ENCODE data around the gene OR51A4. TPM values are rescaled to one million over a fixed set of nuclear protein-coding genes. Genes with fewer than 3 reads are reported as not detected.
"Not testable (repeated sequence)": the region's sequence is repeated elsewhere in the genome, so short reads cannot be mapped to it uniquely, and the experiment has no call there.

OR51A4 gene
- total RNA-seq, 1 experiment from 2014 or later, result not detected

GRCh38 chr11:4960877-4961276 is 13.5 kb upstream of the OR51A4 start:
- no peak overlapping the region for H3K27ac Mint-ChIP-seq (ENCODE audit: low read depth, unreplicated experiment)
- no peak overlapping the region for H3K4me3 Mint-ChIP-seq (ENCODE audit: unreplicated experiment)
- H3K9me3 Mint-ChIP-seq (ENCODE audit: unreplicated experiment), result peaks cover 8% of the 10 kb centered on the region
- intact Hi-C loops (cut with micrococcal nuclease), result no loop called here
- ChIA-PET POLR2A (no interaction called here), CTCF (interaction anchor here (0.6 kb wide), 1 partner anchor 13 kb away, joined by 3 read pairs; no protein-coding TSS in a partner anchor)
- peak; percentile 3 for DNase-seq (ENCODE audit: unreplicated experiment)
- no peak for TF ChIP-seq CTCF (IDR thresholded peaks at IDR 0.05; ENCODE audit: unreplicated experiment)
- no peaks in the 10 kb centered on the region for H3K4me1 Mint-ChIP-seq (ENCODE audit: insufficient read depth, unreplicated experiment)
- H3K27me3 Mint-ChIP-seq (ENCODE audit: insufficient read depth, unreplicated experiment), result peaks cover 30% of the 10 kb centered on the region
- BruUV-seq (replicated peaks), result no TSS peak
- H3K36me3 Mint-ChIP-seq (ENCODE audit: insufficient read depth, unreplicated experiment), result no peaks in the 10 kb centered on the region

GRCh38 chr11:4957396-4957795 is 10.0 kb upstream of the OR51A4 start:
- intact Hi-C loops (cut with micrococcal nuclease), result no loop called here
- TF ChIP-seq CTCF (IDR thresholded peaks at IDR 0.05; ENCODE audit: unreplicated experiment), result no peak
- BruUV-seq (replicated peaks), result no TSS peak
- ChIA-PET CTCF (no interaction called here), POLR2A (no interaction called here)
- Mint-ChIP-seq H3K4me3 (ENCODE audit: unreplicated experiment) (no peak overlapping the region), H3K4me1 (ENCODE audit: insufficient read depth, unreplicated experiment) (no peaks in the 10 kb centered on the region), H3K27ac (ENCODE audit: low read depth, unreplicated experiment) (no peak overlapping the region), H3K27me3 (ENCODE audit: insufficient read depth, unreplicated experiment) (peaks cover 23% of the 10 kb centered on the region), H3K36me3 (ENCODE audit: insufficient read depth, unreplicated experiment) (no peaks in the 10 kb centered on the region), H3K9me3 (ENCODE audit: unreplicated experiment) (peaks cover 8% of the 10 kb centered on the region)
- no peak for DNase-seq (ENCODE audit: unreplicated experiment)

- H3K4me1 Mint-ChIP-seq (ENCODE audit: insufficient read depth, unreplicated experiment); H3K36me3 Mint-ChIP-seq (ENCODE audit: insufficient read depth, unreplicated experiment); intact Hi-C loops (cut with micrococcal nuclease); H3K4me3 Mint-ChIP-seq (ENCODE audit: unreplicated experiment); BruUV-seq (replicated peaks); DNase-seq (ENCODE audit: unreplicated experiment); H3K27ac Mint-ChIP-seq (ENCODE audit: low read depth, unreplicated experiment); POLR2A ChIA-PET; CTCF ChIA-PET; H3K9me3 Mint-ChIP-seq (ENCODE audit: unreplicated experiment): not testable (repeated sequence)
- H3K27me3 Mint-ChIP-seq (ENCODE audit: insufficient read depth, unreplicated experiment), result peaks cover 15% of the 10 kb centered on the region
These were observed 8.2 kb upstream of the OR51A4 start, which contains the start of gene OR51A2 for GRCh38 chr11:4955613-4956012. OR51A2 (minus strand) TSS chr11:4955713; CDS start chr11:4955713, 0 bp downstream.

DNA sequence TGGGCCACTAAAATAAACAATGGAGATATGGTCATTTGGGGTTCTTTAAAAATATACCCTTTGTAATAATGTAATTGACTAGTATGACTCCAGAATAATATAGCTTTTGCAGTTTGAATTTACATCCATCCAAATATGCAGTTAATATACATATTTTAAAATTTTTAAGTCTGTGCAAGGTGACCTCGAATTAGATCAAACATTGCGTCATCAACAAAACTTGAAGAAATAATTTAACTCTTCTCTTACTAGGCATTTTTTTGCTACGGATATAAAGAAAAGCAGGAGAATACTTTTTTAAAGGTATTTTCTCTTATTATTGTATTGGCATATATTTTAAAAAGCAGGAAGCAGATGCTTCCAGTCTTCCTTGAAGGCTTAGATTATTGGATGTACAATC is 10.7 kb downstream of the OR51A4 start:
- ChIA-PET POLR2A (no interaction called here), CTCF (interaction anchor here (0.5 kb wide), 1 partner anchor 759 kb away, joined by 3 read pairs; no protein-coding TSS in a partner anchor)
- no peak for DNase-seq (ENCODE audit: unreplicated experiment)
- H3K27me3 Mint-ChIP-seq (ENCODE audit: insufficient read depth, unreplicated experiment), result peaks cover 17% of the 10 kb centered on the region
- no TSS peak for BruUV-seq (replicated peaks)
- H3K4me1 Mint-ChIP-seq (ENCODE audit: insufficient read depth, unreplicated experiment), result no peaks in the 10 kb centered on the region
- no peak for TF ChIP-seq CTCF (IDR thresholded peaks at IDR 0.05; ENCODE audit: unreplicated experiment)
- H3K4me3 Mint-ChIP-seq (ENCODE audit: unreplicated experiment), result no peak overlapping the region
- no peaks in the 10 kb centered on the region for H3K36me3 Mint-ChIP-seq (ENCODE audit: insufficient read depth, unreplicated experiment)
- no peak overlapping the region for H3K27ac Mint-ChIP-seq (ENCODE audit: low read depth, unreplicated experiment)
- H3K9me3 Mint-ChIP-seq (ENCODE audit: unreplicated experiment), result no peaks in the 10 kb centered on the region
- intact Hi-C loops (cut with micrococcal nuclease), result no loop called here

GRCh38 chr11:4932751-4933150 is 14.7 kb downstream of the OR51A4 start:
- CTCF ChIA-PET, result interaction anchor here (1.5 kb wide), 1 partner anchor 746 kb away, joined by 3 read pairs; no protein-coding TSS in a partner anchor
- POLR2A ChIA-PET, result no interaction called here
- BruUV-seq (replicated peaks), result no TSS peak
- DNase-seq (ENCODE audit: unreplicated experiment), result no peak
- no peak for TF ChIP-seq CTCF (IDR thresholded peaks at IDR 0.05; ENCODE audit: unreplicated experiment)
- Mint-ChIP-seq H3K27me3 (ENCODE audit: insufficient read depth, unreplicated experiment) (peaks cover 5% of the 10 kb centered on the region), H3K4me1 (ENCODE audit: insufficient read depth, unreplicated experiment) (no peaks in the 10 kb centered on the region), H3K36me3 (ENCODE audit: insufficient read depth, unreplicated experiment) (no peaks in the 10 kb centered on the region), H3K9me3 (ENCODE audit: unreplicated experiment) (no peaks in the 10 kb centered on the region), H3K4me3 (ENCODE audit: unreplicated experiment) (no peak overlapping the region), H3K27ac (ENCODE audit: low read depth, unreplicated experiment) (no peak overlapping the region)
- intact Hi-C loops (cut with micrococcal nuclease), result no loop called here

All from MCF 10A (cell line).